ENCODE results near the gene CLNS1A.

Gene CLNS1A

DNA sequence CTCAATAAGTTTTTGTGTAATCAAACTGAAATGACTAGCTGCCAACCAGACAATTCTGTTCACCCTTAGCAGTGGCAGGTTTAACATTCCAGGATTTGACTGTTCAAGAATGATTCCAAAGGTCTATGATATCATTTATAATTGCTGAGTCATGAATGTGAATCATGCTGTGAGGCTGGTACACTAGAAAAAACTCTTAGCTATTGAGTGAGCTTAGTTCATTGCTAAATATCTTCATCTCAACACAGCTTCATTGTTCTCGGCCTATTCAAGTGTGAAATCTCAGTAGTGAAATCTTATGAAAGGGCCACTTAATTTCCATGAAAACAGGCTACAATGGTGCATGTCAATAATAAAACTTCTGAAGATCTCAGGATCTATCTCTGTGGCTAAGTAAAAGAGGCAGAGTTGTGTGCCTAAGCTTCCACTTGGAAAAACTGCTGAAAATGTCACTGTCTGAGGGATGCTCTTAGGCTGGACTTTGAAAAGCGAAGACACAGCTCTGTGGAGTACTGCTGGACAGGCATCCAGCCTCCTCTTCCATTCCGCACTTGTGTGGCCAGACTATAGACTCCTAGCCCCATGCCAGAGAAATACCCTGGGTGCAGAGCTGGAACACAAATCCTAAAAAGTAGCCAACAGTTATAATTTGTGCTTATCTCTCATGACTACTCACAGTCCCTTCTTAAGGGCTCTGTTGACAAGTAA is 35.1 kb downstream of the CLNS1A start:
- Histone ChIP-seq H2BK15ac (ENCODE audit: low read depth, poor library complexity, severe bottlenecking) (no peak overlapping the region), H3K4ac (ENCODE audit: low read depth in 1 of 2, low read length in 2 of 2) (no peak overlapping the region), H3K4me2 (ENCODE audit: low read length, poor library complexity, severe bottlenecking) (no peak overlapping the region), H4K8ac (ENCODE audit: low read length) (peak overlapping the region; percentile 4), H2AK5ac (ENCODE audit: low read length, severe bottlenecking) (no peak overlapping the region), H3K23ac (ENCODE audit: low read length in 2 of 2) (no peak overlapping the region), H3K27ac (ENCODE audit: low read length, poor library complexity, severe bottlenecking) (peak overlapping the region; percentile 75), H3K4me3 (ENCODE audit: insufficient read depth in 1 of 2, low read depth in 1 of 2, low read length in 2 of 2) (no peak overlapping the region), H2BK5ac (ENCODE audit: low read depth, low read length, poor library complexity, severe bottlenecking) (no peak overlapping the region), H3K18ac (ENCODE audit: low read depth in 1 of 2, low read length in 2 of 2) (no peak overlapping the region), H3K9me3 (ENCODE audit: control insufficient read depth, low read length) (no peaks in the 10 kb centered on the region), H3K4me1 (ENCODE audit: control insufficient read depth, insufficient read depth, low read depth, low read length) (peaks cover 7% of the 10 kb centered on the region), H2BK120ac (ENCODE audit: low read depth, low read length) (no peak overlapping the region), H3K36me3 (ENCODE audit: control insufficient read depth in 1 of 2, insufficient read depth in 2 of 2, low read depth in 1 of 2, low read length in 2 of 2) (peaks cover 4 to 25% of the 10 kb centered on the region in 2 experiments), H2BK12ac (ENCODE audit: low read length in 2 of 2) (no peak overlapping the region), H3K9ac (ENCODE audit: low read length) (peak overlapping the region; percentile 68), H3K14ac (ENCODE audit: low read length in 2 of 2) (no peak overlapping the region), H3K79me1 (replicated peaks; ENCODE audit: low read length, poor library complexity, severe bottlenecking) (peaks cover 3% of the 10 kb centered on the region), H2AFZ (ENCODE audit: low read depth, low read length) (no peak overlapping the region), H4K91ac (ENCODE audit: low read length) (no peak overlapping the region), H3K27me3 (ENCODE audit: control insufficient read depth in 1 of 2, insufficient read depth in 1 of 2, low read length in 2 of 2) (no peaks in the 10 kb centered on the region)
- peak; percentile 72 for DNase-seq
- 93% methylated on average over 2 of the region's 3 CpGs for WGBS

GRCh38 chr11:77598195-77598594 is 39.4 kb downstream of the CLNS1A start:
- no peaks in the 10 kb centered on the region for H3K9me3 ChIP-seq (ENCODE audit: control insufficient read depth, low read length)
- no peak overlapping the region for H3K18ac ChIP-seq (ENCODE audit: low read depth in 1 of 2, low read length in 2 of 2)
- H3K4ac ChIP-seq (ENCODE audit: low read depth in 1 of 2, low read length in 2 of 2), result no peak overlapping the region
- H3K23ac ChIP-seq (ENCODE audit: low read length in 2 of 2), result no peak overlapping the region
- H2BK12ac ChIP-seq (ENCODE audit: low read length in 2 of 2), result no peak overlapping the region
- no peak overlapping the region for H4K8ac ChIP-seq (ENCODE audit: low read length)
- no peak overlapping the region for H2AFZ ChIP-seq (ENCODE audit: low read depth, low read length)
- no peak overlapping the region for H3K9ac ChIP-seq (ENCODE audit: low read length)
- H3K4me3 ChIP-seq (ENCODE audit: insufficient read depth in 1 of 2, low read depth in 1 of 2, low read length in 2 of 2), result no peak overlapping the region
- peaks cover 0 to 6% of the 10 kb centered on the region in 2 experiments for H3K36me3 ChIP-seq (ENCODE audit: control insufficient read depth in 1 of 2, insufficient read depth in 2 of 2, low read depth in 1 of 2, low read length in 2 of 2)
- peaks cover 2% of the 10 kb centered on the region for H3K79me1 ChIP-seq (replicated peaks; ENCODE audit: low read length, poor library complexity, severe bottlenecking)
- H2BK120ac ChIP-seq (ENCODE audit: low read depth, low read length), result no peak overlapping the region
- WGBS, result 100% methylated on average over 1 of the region's 2 CpGs
- no peak overlapping the region for H2BK15ac ChIP-seq (ENCODE audit: low read depth, poor library complexity, severe bottlenecking)
- H4K91ac ChIP-seq (ENCODE audit: low read length), result no peak overlapping the region
- H3K4me1 ChIP-seq (ENCODE audit: control insufficient read depth, insufficient read depth, low read depth, low read length), result peaks cover 7% of the 10 kb centered on the region
- H3K14ac ChIP-seq (ENCODE audit: low read length in 2 of 2), result no peak overlapping the region
- no peak for DNase-seq
- no peak overlapping the region for H3K4me2 ChIP-seq (ENCODE audit: low read length, poor library complexity, severe bottlenecking)
- no peak overlapping the region for H2BK5ac ChIP-seq (ENCODE audit: low read depth, low read length, poor library complexity, severe bottlenecking)
- no peak overlapping the region for H3K27ac ChIP-seq (ENCODE audit: low read length, poor library complexity, severe bottlenecking)
- H2AK5ac ChIP-seq (ENCODE audit: low read length, severe bottlenecking), result no peak overlapping the region
- H3K27me3 ChIP-seq (ENCODE audit: control insufficient read depth in 1 of 2, insufficient read depth in 1 of 2, low read length in 2 of 2), result no peaks in the 10 kb centered on the region

DNA sequence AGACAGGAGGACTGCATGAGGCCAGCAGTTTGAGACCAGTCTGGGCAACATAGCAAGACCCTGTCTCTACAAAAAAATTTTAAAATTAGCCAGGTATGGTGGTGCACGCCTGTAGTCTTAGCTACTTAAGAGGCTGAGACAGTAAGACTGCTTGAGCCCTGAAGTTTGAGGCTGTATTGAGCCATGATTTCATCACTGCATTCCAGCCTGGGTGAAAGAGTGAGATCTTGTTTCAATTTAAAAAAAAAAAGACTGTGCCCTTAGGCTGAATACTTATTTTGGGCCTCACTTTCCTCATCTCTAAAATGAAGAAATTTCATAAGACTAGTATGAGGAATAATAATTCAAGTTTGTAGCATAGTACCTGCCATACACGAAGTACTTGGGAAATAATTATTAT is 41.0 kb downstream of the CLNS1A start:
- WGBS, result 100% methylated on average over 1 of the region's 2 CpGs
- H3K23ac ChIP-seq (ENCODE audit: low read length in 2 of 2), result no peak overlapping the region
- H3K14ac ChIP-seq (ENCODE audit: low read length in 2 of 2), result no peak overlapping the region
- no peak overlapping the region for H2BK12ac ChIP-seq (ENCODE audit: low read length in 2 of 2)
- H3K79me1 ChIP-seq (replicated peaks; ENCODE audit: low read length, poor library complexity, severe bottlenecking), result peaks cover 2% of the 10 kb centered on the region
- H3K27ac ChIP-seq (ENCODE audit: low read length, poor library complexity, severe bottlenecking), result no peak overlapping the region
- peaks cover 0 to 6% of the 10 kb centered on the region in 2 experiments for H3K36me3 ChIP-seq (ENCODE audit: control insufficient read depth in 1 of 2, insufficient read depth in 2 of 2, low read depth in 1 of 2, low read length in 2 of 2)
- H2BK15ac ChIP-seq (ENCODE audit: low read depth, poor library complexity, severe bottlenecking), result no peak overlapping the region
- H3K18ac ChIP-seq (ENCODE audit: low read depth in 1 of 2, low read length in 2 of 2), result no peak overlapping the region
- H2BK120ac ChIP-seq (ENCODE audit: low read depth, low read length), result no peak overlapping the region
- H2AFZ ChIP-seq (ENCODE audit: low read depth, low read length), result no peak overlapping the region
- no peak overlapping the region for H3K9ac ChIP-seq (ENCODE audit: low read length)
- H3K27me3 ChIP-seq (ENCODE audit: control insufficient read depth in 1 of 2, insufficient read depth in 1 of 2, low read length in 2 of 2), result no peaks in the 10 kb centered on the region
- H3K4me2 ChIP-seq (ENCODE audit: low read length, poor library complexity, severe bottlenecking), result no peak overlapping the region
- no peak overlapping the region for H4K91ac ChIP-seq (ENCODE audit: low read length)
- no peak overlapping the region for H3K4me3 ChIP-seq (ENCODE audit: insufficient read depth in 1 of 2, low read depth in 1 of 2, low read length in 2 of 2)
- H3K4ac ChIP-seq (ENCODE audit: low read depth in 1 of 2, low read length in 2 of 2), result no peak overlapping the region
- peak; percentile 26 for DNase-seq
- H3K4me1 ChIP-seq (ENCODE audit: control insufficient read depth, insufficient read depth, low read depth, low read length), result peaks cover 4% of the 10 kb centered on the region
- H4K8ac ChIP-seq (ENCODE audit: low read length), result no peak overlapping the region
- no peak overlapping the region for H2AK5ac ChIP-seq (ENCODE audit: low read length, severe bottlenecking)
- H2BK5ac ChIP-seq (ENCODE audit: low read depth, low read length, poor library complexity, severe bottlenecking), result no peak overlapping the region
- no peaks in the 10 kb centered on the region for H3K9me3 ChIP-seq (ENCODE audit: control insufficient read depth, low read length)

GRCh38 chr11:77593883-77594282 is 43.7 kb downstream of the CLNS1A start:
- H3K27me3 ChIP-seq (ENCODE audit: control insufficient read depth in 1 of 2, insufficient read depth in 1 of 2, low read length in 2 of 2), result no peaks in the 10 kb centered on the region
- no peaks in the 10 kb centered on the region for H3K9me3 ChIP-seq (ENCODE audit: control insufficient read depth, low read length)
- no peak overlapping the region for H2AFZ ChIP-seq (ENCODE audit: low read depth, low read length)
- H3K4me3 ChIP-seq (ENCODE audit: insufficient read depth in 1 of 2, low read depth in 1 of 2, low read length in 2 of 2), result no peak overlapping the region
- H3K4me1 ChIP-seq (ENCODE audit: control insufficient read depth, insufficient read depth, low read depth, low read length), result peaks cover 6% of the 10 kb centered on the region
- no peaks in the 10 kb centered on the region for H3K79me1 ChIP-seq (replicated peaks; ENCODE audit: low read length, poor library complexity, severe bottlenecking)
- no peak overlapping the region for H3K27ac ChIP-seq (ENCODE audit: low read length, poor library complexity, severe bottlenecking)
- H3K18ac ChIP-seq (ENCODE audit: low read depth in 1 of 2, low read length in 2 of 2), result no peak overlapping the region
- no peak overlapping the region for H3K4me2 ChIP-seq (ENCODE audit: low read length, poor library complexity, severe bottlenecking)
- no peak overlapping the region for H2AK5ac ChIP-seq (ENCODE audit: low read length, severe bottlenecking)
- no peak overlapping the region for H2BK120ac ChIP-seq (ENCODE audit: low read depth, low read length)
- H2BK15ac ChIP-seq (ENCODE audit: low read depth, poor library complexity, severe bottlenecking), result no peak overlapping the region
- H3K36me3 ChIP-seq (ENCODE audit: control insufficient read depth in 1 of 2, insufficient read depth in 2 of 2, low read depth in 1 of 2, low read length in 2 of 2), result peaks cover 0 to 6% of the 10 kb centered on the region in 2 experiments
- H4K91ac ChIP-seq (ENCODE audit: low read length), result no peak overlapping the region
- H3K14ac ChIP-seq (ENCODE audit: low read length in 2 of 2), result no peak overlapping the region
- no peak overlapping the region for H3K9ac ChIP-seq (ENCODE audit: low read length)
- H2BK5ac ChIP-seq (ENCODE audit: low read depth, low read length, poor library complexity, severe bottlenecking), result no peak overlapping the region
- no peak overlapping the region for H3K4ac ChIP-seq (ENCODE audit: low read depth in 1 of 2, low read length in 2 of 2)
- no peak for DNase-seq
- no peak overlapping the region for H2BK12ac ChIP-seq (ENCODE audit: low read length in 2 of 2)
- no peak overlapping the region for H4K8ac ChIP-seq (ENCODE audit: low read length)
- no peak overlapping the region for H3K23ac ChIP-seq (ENCODE audit: low read length in 2 of 2)
